Endothelial cell of umbilical vein (primary cell): ENCODE results near the gene MITF.

Source experiments
- CTCF ChIP-seq, 2 donors: IDR thresholded peaks; 1 replicate in 1 of 2; 2 replicates in 1 of 2; pipeline ENCODE4 v1.5.1; 2011; ENCODE audit warnings: low read length in 2 of 2, mild to moderate bottlenecking in 2 of 2, moderate library complexity in 2 of 2, control low read depth in 1 of 2, inconsistent platforms in 1 of 2, low read depth in 1 of 2; ENCODE audit not compliant: insufficient read depth in 1 of 2; ENCODE audit errors: extremely low read depth in 1 of 2
- EZH2 ChIP-seq: IDR thresholded peaks from 2 replicates; pipeline ENCODE4 v1.6.1; 2012; ENCODE audit warnings: borderline replicate concordance, low read depth, mild to moderate bottlenecking, moderate library complexity, low read length, inconsistent platforms; ENCODE audit not compliant: severe bottlenecking
- GATA2 ChIP-seq: IDR thresholded peaks from 2 replicates; pipeline ENCODE4 v1.7.0; 2011; ENCODE audit warnings: low read depth, mild to moderate bottlenecking, moderate library complexity, mixed read lengths, low read length; ENCODE audit not compliant: insufficient read length, insufficient read depth
- JUN ChIP-seq: IDR thresholded peaks from 2 replicates; pipeline ENCODE4 v1.6.1; 2011; ENCODE audit warnings: borderline replicate concordance, low read depth; ENCODE audit not compliant: insufficient read length, insufficient read depth
- MAX ChIP-seq: IDR thresholded peaks from 2 replicates; pipeline ENCODE4 v1.6.1; 2011; ENCODE audit not compliant: insufficient read depth, insufficient read length
- MYC ChIP-seq: IDR thresholded peaks from one replicate; pipeline ENCODE4 v1.6.1; 2011; ENCODE audit warnings: mild to moderate bottlenecking, low read depth, low read length
- POLR2A ChIP-seq: IDR thresholded peaks from 2 replicates; pipeline ENCODE4 v1.6.1; 2012; ENCODE audit warnings: low read depth, mild to moderate bottlenecking, control low read depth, low read length
- POLR2AphosphoS5 ChIP-seq: IDR thresholded peaks from 2 replicates; pipeline ENCODE4 v1.6.1; 2012; ENCODE audit warnings: low read depth, mild to moderate bottlenecking, control low read depth, low read length, moderate library complexity; ENCODE audit not compliant: insufficient read depth

GRCh38 chr3:69878254-69878653 lies 139.0 kb downstream of the MITF start:
- TF ChIP-seq POLR2AphosphoS5 (no peak), CTCF (IDR thresholded peaks at IDR 0.05; ENCODE audit: extremely low read depth in 1 of 2, insufficient read depth in 1 of 2, low read depth in 1 of 2, low read length in 2 of 2) (no peak), EZH2 (no peak), GATA2 (no peak), POLR2A (no peak), MYC (no peak), JUN (no peak), MAX (no peak)
